A549 (cell line): Measurements from ENCODE around the gene WDR35. TPM values are rescaled to one million over a fixed set of nuclear protein-coding genes. Genes with fewer than 3 reads are reported as not detected.

Experiments used
- ATAC-seq, 2 experiments: fragments of 200-7000 bp in 1 of 2; fragments of >200 bp in 1 of 2; cut with Nextera tagmentation in 1 of 2; cut with Tn5 transposase in 1 of 2; 3 replicates each; pipeline versions ENCODE4 v1.8.0 to v1.9.1; 2018 to 2020; ENCODE audit warnings: mild to moderate bottlenecking in 1 of 2, moderate library complexity in 1 of 2
- CTCF ChIA-PET: fragments of 300-600 bp; sonication (Branson Sonifier 250); formaldehyde crosslinking; extraction: SDS; loops from one replicate; lab custom pipeline; 2021; ENCODE audit warnings: antibody characterized with exemption, inconsistent platforms; lab: Yijun Ruan, JAX
- POLR2A ChIA-PET: fragments of 350-600 bp; formaldehyde crosslinking; extraction: SDS; loops from one replicate; lab custom pipeline; 2021; ENCODE audit warnings: antibody characterized with exemption, inconsistent platforms; lab: Yijun Ruan, JAX
- DNase-seq, 2 experiments: peaks; one replicate each; pipeline versions ENCODE4 v3.0.0 to v3.0.0-alpha.2; 2011 to 2016; ENCODE audit warnings: low read depth in 1 of 2, low spot score in 1 of 2
- FAIRE-seq: peaks from 2 replicates; lab custom pipeline; 2011; peaks lifted over from hg19 to GRCh38; lab: Jason Lieb, UNC
- H3K27ac ChIP-seq, 2 experiments: fragments of >200 bp; sonication (Bioruptor Twin); formaldehyde crosslinking; 3 replicates each; pipeline ENCODE4 v1.5.1; 2016 to 2017
- H3K4me1 ChIP-seq: fragments of >200 bp; sonication (Bioruptor Twin); formaldehyde crosslinking; 3 replicates; pipeline ENCODE4 v1.6.1; 2016
- H3K4me2 ChIP-seq: fragments of >200 bp; sonication (Bioruptor Twin); formaldehyde crosslinking; 3 replicates; pipeline ENCODE4 v1.6.1; 2016
- H3K4me3 ChIP-seq: fragments of >200 bp; sonication (Bioruptor Twin); formaldehyde crosslinking; 3 replicates; pipeline ENCODE4 v1.5.1; 2016
- H3K9me3 ChIP-seq: fragments of >200 bp; sonication (Bioruptor Twin); formaldehyde crosslinking; 3 replicates; pipeline ENCODE4 v1.6.1; 2016
- BHLHE40 ChIP-seq: IDR thresholded peaks from 2 replicates; pipeline ENCODE4 v1.6.1; 2012; ENCODE audit warnings: low read depth, low read length, inconsistent platforms
- CBX2 ChIP-seq: fragments of 200-600 bp; sonication (generic); IDR thresholded peaks from 2 replicates; pipeline ENCODE4 v1.6.1; 2016; ENCODE audit warnings: low read depth, mild to moderate bottlenecking, borderline replicate concordance
- CBX8 ChIP-seq: fragments of 200-600 bp; sonication (generic); IDR thresholded peaks from 2 replicates; pipeline ENCODE4 v1.6.1; 2016
- ESRRA ChIP-seq: fragments of 150-350 bp; IDR thresholded peaks from 2 replicates; pipeline ENCODE4 v1.6.1; 2014; ENCODE audit warnings: mild to moderate bottlenecking, low read length, borderline replicate concordance
- FOSB ChIP-seq: fragments of 250-450 bp; sonication (Bioruptor Pico); IDR thresholded peaks from 2 replicates; pipeline ENCODE4 v1.5.0; 2020; ENCODE audit warnings: mild to moderate bottlenecking, moderate library complexity
- HOXA7 ChIP-seq: fragments of 250-450 bp; sonication (Bioruptor Pico); IDR thresholded peaks from 2 replicates; pipeline ENCODE4 v1.5.0; 2020; ENCODE audit warnings: mild to moderate bottlenecking, moderate library complexity
- MAZ ChIP-seq: fragments of 150-350 bp; IDR thresholded peaks from 2 replicates; pipeline ENCODE4 v1.6.1; 2014; ENCODE audit warnings: antibody characterized with exemption, low read depth, low read length, borderline replicate concordance
- MYC ChIP-seq: IDR thresholded peaks from 2 replicates; pipeline ENCODE4 v1.6.1; 2012; ENCODE audit warnings: mild to moderate bottlenecking, inconsistent platforms, low read length, improper control_type of control experiment, borderline replicate concordance
- NFE2L2 ChIP-seq: fragments of 150-350 bp; conservative IDR thresholded peaks from 2 replicates; pipeline ENCODE4 v1.6.1; 2014; ENCODE audit warnings: low read length
- NR3C1 ChIP-seq: fragments of >200 bp; sonication (Bioruptor Twin); formaldehyde crosslinking; IDR thresholded peaks from 3 replicates; pipeline ENCODE4 v1.6.1; 2017
- POLR2A ChIP-seq: IDR thresholded peaks from 2 replicates; pipeline ENCODE4 v1.6.1; 2012; ENCODE audit warnings: mild to moderate bottlenecking, low read length
- RAD21 ChIP-seq, 2 experiments: fragments of >200 bp in 1 of 2; sonication (Bioruptor Twin) in 1 of 2; formaldehyde crosslinking in 1 of 2; IDR thresholded peaks in 1 of 2; conservative IDR thresholded peaks in 1 of 2; 2 replicates in 1 of 2; 3 replicates in 1 of 2; pipeline ENCODE4 v1.6.1; 2012 to 2018; ENCODE audit warnings: inconsistent platforms in 1 of 2
- RARB ChIP-seq: fragments of 250-450 bp; sonication (Bioruptor Pico); IDR thresholded peaks from 2 replicates; pipeline ENCODE4 v1.8.0; 2021; ENCODE audit warnings: mild to moderate bottlenecking, moderate library complexity
- RFX5 ChIP-seq: fragments of 450-650 bp; IDR thresholded peaks from 2 replicates; pipeline ENCODE4 v1.7.1; 2014; ENCODE audit warnings: antibody characterized with exemption, mild to moderate bottlenecking, moderate library complexity
- ZC3H11A ChIP-seq: fragments of 450-650 bp; IDR thresholded peaks from 2 replicates; pipeline ENCODE4 v1.6.1; 2014; ENCODE audit warnings: antibody characterized with exemption, mild to moderate bottlenecking
- ZFP36 ChIP-seq: fragments of 450-650 bp; IDR thresholded peaks from 2 replicates; pipeline ENCODE4 v1.6.1; 2014; ENCODE audit warnings: borderline replicate concordance; ENCODE audit not compliant: partially characterized antibody
- WGBS: methylation state at CpG from one replicate; pipeline ENCODE4 v1.1.6; 2017; ENCODE audit errors: missing lambda C conversion rate; 5-methylcytosine and 5-hydroxymethylcytosine counted together
- polyA plus RNA-seq, 4 experiments: library from polyadenylated mRNA; depleted of rRNA in 3 of 4; stranded (reverse); fragments of >200 nt; fragmentation: RNase III in 1 of 4; extraction: RNeasy Plus Mini Kit Qiagen cat#74134 plus additional on column Dnase treatment in 1 of 4; gene quantifications; 2 replicates in 3 of 4; 3 replicates in 1 of 4; pipeline ENCODE4 v1.2.3, GENCODE V29; 2011 to 2017
- TF ChIP-seq, protein P1 (sequence below): fragments of 250-450 bp; sonication (Bioruptor Pico); IDR thresholded peaks from 2 replicates; pipeline ENCODE4 v1.5.0; 2021; ENCODE audit warnings: mild to moderate bottlenecking, moderate library complexity, borderline replicate concordance
- TF ChIP-seq, protein P2 (sequence below): fragments of >200 bp; sonication (Bioruptor Twin); formaldehyde crosslinking; IDR thresholded peaks from 3 replicates; pipeline ENCODE4 v1.5.1; 2016
- TF ChIP-seq, protein P3 (sequence below): fragments of 150-350 bp; IDR thresholded peaks from 2 replicates; pipeline ENCODE4 v1.6.1; 2014; ENCODE audit warnings: low read depth, mild to moderate bottlenecking, low read length

WDR35 gene
- polyA plus RNA-seq, 2 of the 4 experiments (the other 2 are of a cell fraction), result 12.1 to 28.5 TPM

DNA sequence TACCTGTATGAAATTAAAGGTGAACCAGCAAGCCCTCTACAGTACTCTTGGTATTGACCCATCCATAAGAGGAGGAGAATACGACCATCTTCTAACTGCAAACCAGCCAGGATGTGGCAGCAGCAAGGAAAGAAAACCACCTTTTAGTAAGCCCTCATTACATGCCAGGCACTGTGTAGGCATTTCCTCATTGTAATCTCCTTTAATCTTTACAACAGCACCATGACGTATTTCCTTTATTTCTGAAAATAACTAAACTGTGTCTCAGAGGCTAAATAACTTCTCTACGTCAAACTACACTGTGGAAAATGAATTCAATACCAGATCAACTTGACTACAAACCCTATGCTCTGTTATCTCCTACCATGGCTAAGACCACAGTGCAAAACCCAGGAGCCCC, 18.2 kb downstream of the WDR35 start:
- no peaks in the 10 kb centered on the region for H3K4me1 ChIP-seq
- no peak overlapping the region for H3K4me2 ChIP-seq
- H3K4me3 ChIP-seq, result no peak overlapping the region
- DNase-seq (no peak), FAIRE-seq (no peak), ATAC-seq (no peak)
- CTCF ChIA-PET, result interaction anchor here (0.6 to 2.6 kb wide), 3 partner anchors 15 to 44 kb away, joined by 3 to 14 read pairs (median 7); no protein-coding TSS in a partner anchor
- no peak overlapping the region for H3K27ac ChIP-seq
- WGBS, result 98% methylated on average over 3 of the region's 3 CpGs
- H3K9me3 ChIP-seq, result no peaks in the 10 kb centered on the region
- no peak for TF ChIP-seq ESRRA
- TF ChIP-seq, protein P1, sequence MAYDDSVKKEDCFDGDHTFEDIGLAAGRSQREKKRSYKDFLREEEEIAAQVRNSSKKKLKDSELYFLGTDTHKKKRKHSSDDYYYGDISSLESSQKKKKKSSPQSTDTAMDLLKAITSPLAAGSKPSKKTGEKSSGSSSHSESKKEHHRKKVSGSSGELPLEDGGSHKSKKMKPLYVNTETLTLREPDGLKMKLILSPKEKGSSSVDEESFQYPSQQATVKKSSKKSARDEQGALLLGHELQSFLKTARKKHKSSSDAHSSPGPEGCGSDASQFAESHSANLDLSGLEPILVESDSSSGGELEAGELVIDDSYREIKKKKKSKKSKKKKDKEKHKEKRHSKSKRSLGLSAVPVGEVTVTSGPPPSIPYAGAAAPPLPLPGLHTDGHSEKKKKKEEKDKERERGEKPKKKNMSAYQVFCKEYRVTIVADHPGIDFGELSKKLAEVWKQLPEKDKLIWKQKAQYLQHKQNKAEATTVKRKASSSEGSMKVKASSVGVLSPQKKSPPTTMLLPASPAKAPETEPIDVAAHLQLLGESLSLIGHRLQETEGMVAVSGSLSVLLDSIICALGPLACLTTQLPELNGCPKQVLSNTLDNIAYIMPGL, result no peak
- POLR2A ChIA-PET, result no interaction called here

DNA sequence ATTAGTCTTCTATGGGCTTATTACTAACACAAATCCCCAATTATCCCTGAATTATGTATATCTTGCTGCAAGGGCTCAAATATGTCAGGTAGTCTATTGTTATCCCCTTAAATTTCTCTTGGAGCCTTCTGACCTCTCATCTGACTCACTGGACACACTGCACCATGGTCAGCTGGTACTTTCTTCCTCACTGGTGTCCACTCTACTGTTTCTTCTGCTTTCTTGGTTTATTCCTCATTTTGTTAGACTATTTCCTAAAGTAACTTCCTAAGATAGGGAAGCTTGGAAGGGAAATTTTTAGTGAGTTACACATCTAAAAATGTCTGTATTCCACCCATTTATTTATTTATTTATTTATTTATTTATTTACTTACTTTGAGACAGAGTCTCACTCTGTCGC, 26.5 kb downstream of the WDR35 start:
- Histone ChIP-seq H3K4me3 (no peak overlapping the region), H3K4me2 (no peak overlapping the region), H3K27ac (no peak overlapping the region), H3K9me3 (no peaks in the 10 kb centered on the region), H3K4me1 (no peaks in the 10 kb centered on the region)
- CTCF ChIA-PET, result interaction anchor here (0.5 to 1.5 kb wide), 5 partner anchors 11 to 554 kb away, joined by 3 to 4 read pairs (median 3); no protein-coding TSS in a partner anchor
- POLR2A ChIA-PET, result no interaction called here
- FAIRE-seq (no peak), DNase-seq (no peak), ATAC-seq (no peak)
- TF ChIP-seq FOSB (CRISPR knock-in tag) (no peak), POLR2A (no peak), RAD21 (conservative IDR thresholded peaks at IDR 0.05 in 1 of 2, IDR thresholded peaks at IDR 0.05 in 1 of 2) (no peak), RFX5 (no peak), NFE2L2 (no peak), BHLHE40 (no peak), ZC3H11A (no peak), CBX8 (no peak), HOXA7 (CRISPR knock-in tag) (no peak), CBX2 (no peak), RARB (CRISPR knock-in tag) (no peak), NR3C1 (no peak), MYC (no peak), ESRRA (no peak), MAZ (no peak), ZFP36 (no peak)
- TF ChIP-seq, protein P2, sequence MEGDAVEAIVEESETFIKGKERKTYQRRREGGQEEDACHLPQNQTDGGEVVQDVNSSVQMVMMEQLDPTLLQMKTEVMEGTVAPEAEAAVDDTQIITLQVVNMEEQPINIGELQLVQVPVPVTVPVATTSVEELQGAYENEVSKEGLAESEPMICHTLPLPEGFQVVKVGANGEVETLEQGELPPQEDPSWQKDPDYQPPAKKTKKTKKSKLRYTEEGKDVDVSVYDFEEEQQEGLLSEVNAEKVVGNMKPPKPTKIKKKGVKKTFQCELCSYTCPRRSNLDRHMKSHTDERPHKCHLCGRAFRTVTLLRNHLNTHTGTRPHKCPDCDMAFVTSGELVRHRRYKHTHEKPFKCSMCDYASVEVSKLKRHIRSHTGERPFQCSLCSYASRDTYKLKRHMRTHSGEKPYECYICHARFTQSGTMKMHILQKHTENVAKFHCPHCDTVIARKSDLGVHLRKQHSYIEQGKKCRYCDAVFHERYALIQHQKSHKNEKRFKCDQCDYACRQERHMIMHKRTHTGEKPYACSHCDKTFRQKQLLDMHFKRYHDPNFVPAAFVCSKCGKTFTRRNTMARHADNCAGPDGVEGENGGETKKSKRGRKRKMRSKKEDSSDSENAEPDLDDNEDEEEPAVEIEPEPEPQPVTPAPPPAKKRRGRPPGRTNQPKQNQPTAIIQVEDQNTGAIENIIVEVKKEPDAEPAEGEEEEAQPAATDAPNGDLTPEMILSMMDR, result no peak
- TF ChIP-seq, protein P3, sequence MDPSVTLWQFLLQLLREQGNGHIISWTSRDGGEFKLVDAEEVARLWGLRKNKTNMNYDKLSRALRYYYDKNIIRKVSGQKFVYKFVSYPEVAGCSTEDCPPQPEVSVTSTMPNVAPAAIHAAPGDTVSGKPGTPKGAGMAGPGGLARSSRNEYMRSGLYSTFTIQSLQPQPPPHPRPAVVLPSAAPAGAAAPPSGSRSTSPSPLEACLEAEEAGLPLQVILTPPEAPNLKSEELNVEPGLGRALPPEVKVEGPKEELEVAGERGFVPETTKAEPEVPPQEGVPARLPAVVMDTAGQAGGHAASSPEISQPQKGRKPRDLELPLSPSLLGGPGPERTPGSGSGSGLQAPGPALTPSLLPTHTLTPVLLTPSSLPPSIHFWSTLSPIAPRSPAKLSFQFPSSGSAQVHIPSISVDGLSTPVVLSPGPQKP, result no peak
- TF ChIP-seq, protein P1, result no peak
- WGBS, result 90% methylated on average over 1 of the region's 1 CpG
